Raji (cell line): Measurements from ENCODE around the gene SHKBP1.

Experiments
- POLR2A ChIP-seq: IDR thresholded peaks from 2 replicates; pipeline ENCODE4 v1.6.1; 2011; ENCODE audit warnings: low read depth, low read length, control low read depth; ENCODE audit not compliant: insufficient read depth

Gene SHKBP1

GRCh38 chr19:40612831-40613689 lies 36.4 kb downstream of the SHKBP1 start:
- no peak for TF ChIP-seq POLR2A

- TF ChIP-seq POLR2A = peak; percentile 74
Measured at GRCh38 chr19:40613690-40614621, 37.3 kb downstream of the SHKBP1 start.

GRCh38 chr19:40614622-40615411 lies 38.1 kb downstream of the SHKBP1 start:
- TF ChIP-seq POLR2A = peak; percentile 41

GRCh38 chr19:40616178-40616577 lies 39.5 kb downstream of the SHKBP1 start:
- no peak for TF ChIP-seq POLR2A

GRCh38 chr19:40616941-40617340 lies 40.3 kb downstream of the SHKBP1 start:
- TF ChIP-seq POLR2A = no peak

- no peak for TF ChIP-seq POLR2A
Measured at GRCh38 chr19:40617961-40618360, 41.3 kb downstream of the SHKBP1 start.

- no peak for TF ChIP-seq POLR2A
Measured at GRCh38 chr19:40619333-40620160, 42.9 kb downstream of the SHKBP1 start.

GRCh38 chr19:40620161-40620485 lies 43.5 kb downstream of the SHKBP1 start:
- no peak for TF ChIP-seq POLR2A

- TF ChIP-seq POLR2A = no peak
Measured at GRCh38 chr19:40621283-40621682, 44.6 kb downstream of the SHKBP1 start.

GRCh38 chr19:40621966-40622772 lies 45.5 kb downstream of the SHKBP1 start:
- TF ChIP-seq POLR2A = no peak

- TF ChIP-seq POLR2A = no peak
Measured at GRCh38 chr19:40622773-40623075, 46.1 kb downstream of the SHKBP1 start.

GRCh38 chr19:40623403-40624251 lies 47.0 kb downstream of the SHKBP1 start:
- TF ChIP-seq POLR2A = no peak
